HUES64 (cell line): ENCODE measurements around the gene CASK.

Experiments used
- H3K27ac ChIP-seq: 2 replicates; pipeline ENCODE4 v1.7.0; 2013; ENCODE audit warnings: low read depth, low read length, inconsistent platforms
- H3K27me3 ChIP-seq: 2 replicates; pipeline ENCODE4 v1.6.1; 2013; ENCODE audit warnings: mild to moderate bottlenecking, low read length; ENCODE audit not compliant: insufficient read depth
- H3K36me3 ChIP-seq: 2 replicates; pipeline ENCODE4 v1.6.1; 2013; ENCODE audit warnings: mild to moderate bottlenecking, low read length; ENCODE audit not compliant: insufficient read depth
- H3K4me1 ChIP-seq: 2 replicates; pipeline ENCODE4 v1.6.1; 2013; ENCODE audit warnings: mild to moderate bottlenecking, low read length, moderate library complexity; ENCODE audit not compliant: insufficient read depth
- H3K4me3 ChIP-seq: 2 replicates; pipeline ENCODE4 v1.5.1; 2013; ENCODE audit warnings: mild to moderate bottlenecking, low read length, moderate library complexity
- H3K9ac ChIP-seq: 2 replicates; pipeline ENCODE4 v1.6.1; 2013; ENCODE audit warnings: mild to moderate bottlenecking, low read depth, low read length
- H3K9me3 ChIP-seq: 2 replicates; pipeline ENCODE4 v1.6.1; 2013; ENCODE audit warnings: low read depth, low read length; ENCODE audit not compliant: insufficient read depth
- whole genome bisulfite sequencing: fragments of 150-250, 120-280 bp; methylation state at CpG from one replicate; pipeline ENCODE4 v1.1.7; 2013; ENCODE audit warnings: missing lambda C conversion rate; 5-methylcytosine and 5-hydroxymethylcytosine counted together

The CASK gene

GRCh38 chrX:41541386-41541785, 382.0 kb downstream of the CASK start:
- H3K9ac ChIP-seq: no peak overlapping the region
- no peaks in the 10 kb centered on the region for H3K27me3 ChIP-seq
- H3K27ac ChIP-seq: no peak overlapping the region
- H3K4me3 ChIP-seq: no peak overlapping the region
- H3K4me1 ChIP-seq: no peaks in the 10 kb centered on the region
- H3K36me3 ChIP-seq: peaks cover 8% of the 10 kb centered on the region; the same call in 1 of the 2 replicates
- no peaks in the 10 kb centered on the region for H3K9me3 ChIP-seq
- WGBS: 100% methylated on average over 1 of the region's 2 CpGs

GRCh38 chrX:41538707-41539106, 384.6 kb downstream of the CASK start:
- Histone ChIP-seq H3K4me3 (no peak overlapping the region), H3K27ac (no peak overlapping the region), H3K36me3 (peaks cover 8% of the 10 kb centered on the region; the same call in 1 of the 2 replicates), H3K4me1 (no peaks in the 10 kb centered on the region), H3K27me3 (no peaks in the 10 kb centered on the region), H3K9ac (no peak overlapping the region), H3K9me3 (no peaks in the 10 kb centered on the region)
- 97% methylated on average over 4 of the region's 4 CpGs for WGBS

GRCh38 chrX:41530085-41530484, 393.3 kb downstream of the CASK start:
- H3K9ac ChIP-seq: no peak overlapping the region
- no peak overlapping the region for H3K27ac ChIP-seq
- H3K9me3 ChIP-seq: no peaks in the 10 kb centered on the region
- H3K36me3 ChIP-seq: peaks cover 32% of the 10 kb centered on the region
- no peaks in the 10 kb centered on the region for H3K4me1 ChIP-seq
- H3K4me3 ChIP-seq: no peak overlapping the region
- H3K27me3 ChIP-seq: no peaks in the 10 kb centered on the region

- Histone ChIP-seq H3K9me3 (no peaks in the 10 kb centered on the region), H3K4me3 (no peak overlapping the region), H3K36me3 (peaks cover 32% of the 10 kb centered on the region), H3K4me1 (no peaks in the 10 kb centered on the region), H3K27ac (no peak overlapping the region), H3K27me3 (no peaks in the 10 kb centered on the region), H3K9ac (no peak overlapping the region)
- 96% methylated on average over 11 of the region's 11 CpGs for WGBS
Measured at GRCh38 chrX:41529221-41529620, 394.1 kb downstream of the CASK start.

- Histone ChIP-seq H3K9me3 (no peaks in the 10 kb centered on the region), H3K9ac (no peak overlapping the region), H3K4me3 (no peak overlapping the region), H3K36me3 (peaks cover 34% of the 10 kb centered on the region), H3K4me1 (no peaks in the 10 kb centered on the region), H3K27ac (no peak overlapping the region), H3K27me3 (no peaks in the 10 kb centered on the region)
- WGBS: 94% methylated on average over 7 of the region's 7 CpGs
Measured at GRCh38 chrX:41528784-41529183, 394.6 kb downstream of the CASK start.

GRCh38 chrX:41526925-41527324, 396.4 kb downstream of the CASK start:
- Histone ChIP-seq H3K9ac (no peak overlapping the region), H3K27ac (no peak overlapping the region), H3K9me3 (no peaks in the 10 kb centered on the region), H3K4me3 (no peak overlapping the region), H3K4me1 (no peaks in the 10 kb centered on the region), H3K27me3 (no peaks in the 10 kb centered on the region), H3K36me3 (peaks cover 37% of the 10 kb centered on the region)
- WGBS: 95% methylated on average over 4 of the region's 5 CpGs

- H3K27ac ChIP-seq: no peak overlapping the region
- H3K9ac ChIP-seq: no peak overlapping the region
- H3K9me3 ChIP-seq: no peaks in the 10 kb centered on the region
- 96% methylated on average over 2 of the region's 2 CpGs for WGBS
- H3K4me1 ChIP-seq: 0 out of 2 replicates have a peak, but pooled peaks cover 5% of the 10 kb centered on the region
- H3K27me3 ChIP-seq: no peaks in the 10 kb centered on the region
- peaks cover 33% of the 10 kb centered on the region for H3K36me3 ChIP-seq
- no peak overlapping the region for H3K4me3 ChIP-seq
Measured at GRCh38 chrX:41526271-41526670, 397.1 kb downstream of the CASK start.

GRCh38 chrX:41522671-41523070, 400.7 kb downstream of the CASK start:
- H3K9ac ChIP-seq: no peak overlapping the region
- no peaks in the 10 kb centered on the region for H3K27me3 ChIP-seq
- H3K36me3 ChIP-seq: peaks cover 10% of the 10 kb centered on the region
- 89% methylated on average over 4 of the region's 4 CpGs for WGBS
- H3K9me3 ChIP-seq: no peaks in the 10 kb centered on the region
- no peak overlapping the region for H3K27ac ChIP-seq
- no peak overlapping the region for H3K4me3 ChIP-seq
- 0 out of 2 replicates have a peak, but pooled peaks cover 8% of the 10 kb centered on the region for H3K4me1 ChIP-seq

- no peaks in the 10 kb centered on the region for H3K27me3 ChIP-seq
- no peak overlapping the region for H3K9ac ChIP-seq
- 94% methylated on average over 2 of the region's 2 CpGs for WGBS
- no peak overlapping the region for H3K27ac ChIP-seq
- H3K4me3 ChIP-seq: no peak overlapping the region
- peaks cover 10% of the 10 kb centered on the region for H3K36me3 ChIP-seq
- H3K9me3 ChIP-seq: no peaks in the 10 kb centered on the region
- peaks cover 11% of the 10 kb centered on the region; the same call in 1 of the 2 replicates for H3K4me1 ChIP-seq
Measured at GRCh38 chrX:41522081-41522480, 401.3 kb downstream of the CASK start.

- H3K27me3 ChIP-seq: no peaks in the 10 kb centered on the region
- WGBS: 96% methylated on average over 5 of the region's 5 CpGs
- H3K27ac ChIP-seq: no peak overlapping the region
Measured at GRCh38 chrX:41519468-41519867, 403.9 kb downstream of the CASK start.

GRCh38 chrX:41518841-41519220, 404.5 kb downstream of the CASK start:
- Histone ChIP-seq H3K27me3 (no peaks in the 10 kb centered on the region), H3K9me3 (no peaks in the 10 kb centered on the region), H3K27ac (no peak overlapping the region), H3K4me3 (no peak overlapping the region), H3K4me1 (peaks cover 16% of the 10 kb centered on the region; the same call in 1 of the 2 replicates), H3K9ac (no peak overlapping the region), H3K36me3 (peaks cover 6% of the 10 kb centered on the region)
- WGBS: 93% methylated on average over 5 of the region's 5 CpGs

More at GRCh38 chrX:41519468-41519867, 403.9 kb downstream of the CASK start:
- H3K36me3 ChIP-seq: peaks cover 8% of the 10 kb centered on the region
- H3K4me3 ChIP-seq: no peak overlapping the region
- H3K4me1 ChIP-seq: peaks cover 16% of the 10 kb centered on the region; the same call in 1 of the 2 replicates
- H3K9me3 ChIP-seq: no peaks in the 10 kb centered on the region
- H3K9ac ChIP-seq: no peak overlapping the region
